CD8-positive, alpha-beta memory T cell (primary cell): ENCODE measurements around the gene NDFIP1. TPM values are rescaled to one million over a fixed set of nuclear protein-coding genes. Genes with fewer than 3 reads are reported as not detected.

Source experiments
- CTCF ChIA-PET: fragments of 350-600 bp; sonication (Branson Sonifier 250); formaldehyde crosslinking; loops from one replicate; lab custom pipeline; 2021; ENCODE audit warnings: antibody characterized with exemption; lab: Charles Lee
- POLR2A ChIA-PET: fragments of 350-600 bp; sonication (Branson Sonifier 250); formaldehyde crosslinking; loops from one replicate; lab custom pipeline; 2021; ENCODE audit warnings: antibody characterized with exemption; lab: Charles Lee
- DNase-seq, 5 donors: peaks; one replicate each; pipeline versions ENCODE4 v3.0.0 to v3.0.0-alpha.2; 2020 to 2022; ENCODE audit warnings: mixed read lengths in 1 of 5
- H3K27ac ChIP-seq: one replicate; pipeline ENCODE4 v1.7.0; 2013; ENCODE audit warnings: low read depth, mild to moderate bottlenecking, low read length, moderate library complexity
- H3K27me3 ChIP-seq: 2 replicates; pipeline ENCODE4 v1.7.0; 2013; ENCODE audit warnings: low read length, mild to moderate bottlenecking; ENCODE audit not compliant: insufficient read depth, poor library complexity, severe bottlenecking
- H3K36me3 ChIP-seq: 2 replicates; pipeline ENCODE4 v1.7.0; 2013; ENCODE audit warnings: mild to moderate bottlenecking, low read length, moderate library complexity; ENCODE audit not compliant: insufficient read depth
- H3K4me1 ChIP-seq: 2 replicates; pipeline ENCODE4 v1.7.0; 2013; ENCODE audit warnings: mild to moderate bottlenecking, low read length, moderate library complexity; ENCODE audit not compliant: insufficient read depth
- H3K4me3 ChIP-seq: 2 replicates; pipeline ENCODE4 v1.7.0; 2013; ENCODE audit warnings: mild to moderate bottlenecking, low read length
- H3K9me3 ChIP-seq: 2 replicates; pipeline ENCODE4 v1.7.0; 2013; ENCODE audit warnings: mild to moderate bottlenecking, low read length
- H3K27ac Mint-ChIP-seq, 8 donors: one replicate each; pipeline ENCODE4 v1.8.0; 2020 to 2021; ENCODE audit warnings: mixed read lengths in 8 of 8, mild to moderate bottlenecking in 6 of 8, inconsistent platforms in 3 of 8, moderate library complexity in 3 of 8
- H3K27me3 Mint-ChIP-seq, 2 donors: one replicate each; pipeline ENCODE4 v1.8.0; 2020 to 2021; ENCODE audit warnings: mixed read lengths in 2 of 2, mild to moderate bottlenecking in 1 of 2, moderate library complexity in 1 of 2
- H3K36me3 Mint-ChIP-seq, 3 donors: one replicate each; pipeline ENCODE4 v1.8.0; 2020 to 2021; ENCODE audit warnings: mixed read lengths in 3 of 3, inconsistent platforms in 1 of 3, mild to moderate bottlenecking in 1 of 3
- H3K4me1 Mint-ChIP-seq, 3 donors: one replicate each; pipeline ENCODE4 v1.8.0; 2020 to 2021; ENCODE audit warnings: mixed read lengths in 3 of 3, inconsistent platforms in 1 of 3, mild to moderate bottlenecking in 1 of 3
- H3K4me3 Mint-ChIP-seq, 7 donors: one replicate each; pipeline ENCODE4 v1.8.0; 2020 to 2021; ENCODE audit warnings: mixed read lengths in 7 of 7, mild to moderate bottlenecking in 6 of 7, moderate library complexity in 4 of 7, inconsistent platforms in 2 of 7
- H3K9me3 Mint-ChIP-seq, 5 donors: one replicate each; pipeline ENCODE4 v1.8.0; 2020 to 2022; ENCODE audit warnings: mixed read lengths in 5 of 5, mild to moderate bottlenecking in 3 of 5, moderate library complexity in 2 of 5, inconsistent platforms in 1 of 5
- polyA plus RNA-seq: library from polyadenylated mRNA; unstranded; fragments of 300-500 nt; fragmentation: Illumina TruSeq; gene quantifications from one replicate; pipeline ENCODE4 v1.2.3, GENCODE V29; 2021
- total RNA-seq, 2 experiments: library from RNA; stranded (reverse); gene quantifications; one replicate each; pipeline ENCODE4 v1.2.3, GENCODE V29; 2021

Gene NDFIP1
- total and polyA plus RNA-seq, 3 experiments from 2014 or later, result 58.3 to 84.4 (median 81.3) TPM

GRCh38 chr5:142110988-142111687 lies 2.6 kb downstream of the NDFIP1 start:
- H3K27ac Mint-ChIP-seq, result peak overlapping the region in 2 of 8 donors; percentile 33 to 91
- H3K4me3 ChIP-seq, result peak overlapping the region; percentile 39
- peaks cover 0 to 32% (median 1%) of the 10 kb centered on the region in 3 donors for H3K36me3 Mint-ChIP-seq

DNA sequence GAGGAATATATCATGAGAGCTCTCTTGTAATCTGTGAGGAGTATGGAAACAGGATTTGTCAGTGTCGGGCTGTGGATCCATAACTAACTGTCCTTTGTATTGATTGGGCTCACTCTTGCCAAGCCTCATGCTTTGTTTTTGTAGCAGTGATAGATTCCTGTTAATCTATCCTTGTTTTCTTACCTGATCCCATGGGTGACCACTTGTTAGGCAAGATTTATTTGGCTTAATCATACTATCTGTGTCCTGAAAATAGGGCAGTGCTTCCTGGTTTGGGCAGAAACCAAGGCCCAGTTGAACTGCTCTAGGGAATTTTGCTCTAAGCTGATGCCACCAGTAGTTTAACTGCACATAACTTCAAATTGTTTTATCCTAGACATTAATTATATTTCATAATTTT lies 6.1 kb downstream of the NDFIP1 start:
- no peaks in the 10 kb centered on the region for H3K9me3 ChIP-seq
- H3K27ac ChIP-seq, result no peak overlapping the region
- H3K36me3 ChIP-seq, result no peaks in the 10 kb centered on the region
- no peak overlapping the region for H3K4me3 ChIP-seq
- CTCF ChIA-PET, result no interaction called here
- no peaks in the 10 kb centered on the region for H3K9me3 Mint-ChIP-seq
- H3K4me1 Mint-ChIP-seq, result peaks cover 75 to 84% (median 82%) of the 10 kb centered on the region in 3 donors
- peaks cover 65% of the 10 kb centered on the region for H3K4me1 ChIP-seq
- no peak overlapping the region for H3K27ac Mint-ChIP-seq
- POLR2A ChIA-PET, result no interaction called here
- H3K27me3 ChIP-seq, result no peaks in the 10 kb centered on the region
- H3K27me3 Mint-ChIP-seq, result no peaks in the 10 kb centered on the region
- H3K4me3 Mint-ChIP-seq, result peak overlapping the region in 1 of 7 donors; percentile 17
- no peak for DNase-seq
- H3K36me3 Mint-ChIP-seq, result peaks cover 0 to 43% (median 9%) of the 10 kb centered on the region in 3 donors

More at GRCh38 chr5:142110988-142111687, 2.6 kb downstream of the NDFIP1 start:
- no peaks in the 10 kb centered on the region for H3K27me3 ChIP-seq
- no peak overlapping the region for H3K27ac ChIP-seq
- peak overlapping the region; percentile 91 to 99 (median 94) for H3K4me3 Mint-ChIP-seq
- ChIA-PET CTCF (interaction anchor here (1.0 to 5.6 kb wide), 3 partner anchors 32 to 118 kb away, joined by 3 to 50 read pairs (median 4); partner anchors contain the start of gene GNPDA1), POLR2A (no interaction called here)
- peaks cover 66 to 72% (median 72%) of the 10 kb centered on the region in 3 donors for H3K4me1 Mint-ChIP-seq
- H3K36me3 ChIP-seq, result no peaks in the 10 kb centered on the region
- H3K9me3 Mint-ChIP-seq, result no peaks in the 10 kb centered on the region
- no peak for DNase-seq
- H3K4me1 ChIP-seq, result peaks cover 65% of the 10 kb centered on the region
- H3K9me3 ChIP-seq, result no peaks in the 10 kb centered on the region
- no peaks in the 10 kb centered on the region for H3K27me3 Mint-ChIP-seq

DNA sequence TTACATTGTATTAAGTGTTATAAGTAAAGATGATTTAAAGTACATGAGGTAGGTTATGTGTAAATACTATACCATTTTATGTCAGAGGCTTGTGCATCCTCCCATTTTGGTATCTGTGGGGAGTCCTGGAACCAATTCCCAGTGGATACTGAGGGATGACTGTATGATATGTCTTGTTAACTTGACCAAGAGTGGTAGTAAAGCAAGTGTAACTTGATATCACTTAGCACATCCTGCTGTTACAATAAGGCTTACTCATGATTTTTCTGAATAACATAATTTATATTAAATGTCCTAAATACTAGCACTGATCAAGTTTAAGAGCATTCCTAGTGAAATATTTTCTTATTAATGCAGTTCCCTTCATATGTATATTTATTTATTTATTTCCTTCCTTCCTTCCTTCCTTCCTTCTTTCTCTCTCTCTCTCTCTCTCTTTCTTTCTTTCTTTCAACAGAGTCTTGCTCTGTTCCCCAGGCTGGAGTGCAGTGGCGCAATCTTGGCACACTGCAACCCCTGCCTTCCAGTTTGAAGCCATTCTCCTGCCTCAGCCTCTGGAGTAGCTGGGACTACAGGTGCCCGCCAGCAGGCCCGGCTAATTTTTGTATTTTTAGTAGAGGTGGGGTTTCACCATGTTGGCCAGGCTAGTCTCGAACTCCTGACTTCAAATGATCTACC lies 7.5 kb downstream of the NDFIP1 start:
- POLR2A ChIA-PET, result no interaction called here
- Mint-ChIP-seq H3K4me3 (peak overlapping the region in 1 of 7 donors; percentile 40), H3K4me1 (peaks cover 72 to 82% (median 80%) of the 10 kb centered on the region in 3 donors), H3K27me3 (no peaks in the 10 kb centered on the region), H3K9me3 (no peaks in the 10 kb centered on the region), H3K27ac (peak overlapping the region in 2 of 8 donors; percentile 45 to 57), H3K36me3 (peaks cover 0 to 48% (median 9%) of the 10 kb centered on the region in 3 donors)
- no peak for DNase-seq
- Histone ChIP-seq H3K4me3 (no peak overlapping the region), H3K4me1 (peaks cover 66% of the 10 kb centered on the region), H3K27me3 (no peaks in the 10 kb centered on the region), H3K27ac (no peak overlapping the region), H3K36me3 (no peaks in the 10 kb centered on the region), H3K9me3 (no peaks in the 10 kb centered on the region)
- CTCF ChIA-PET, result no interaction called here

GRCh38 chr5:142117579-142118151 lies 9.1 kb downstream of the NDFIP1 start:
- H3K27ac ChIP-seq, result no peak overlapping the region
- POLR2A ChIA-PET, result no interaction called here
- Mint-ChIP-seq H3K36me3 (peaks cover 0 to 58% (median 17%) of the 10 kb centered on the region in 3 donors), H3K27ac (peak overlapping the region in 4 of 8 donors; percentile 13 to 63 (median 18)), H3K4me1 (peaks cover 79 to 90% (median 88%) of the 10 kb centered on the region in 3 donors), H3K27me3 (no peaks in the 10 kb centered on the region), H3K4me3 (peak overlapping the region in 4 of 7 donors; percentile 21 to 49 (median 37)), H3K9me3 (no peaks in the 10 kb centered on the region)
- H3K4me1 ChIP-seq, result peaks cover 66% of the 10 kb centered on the region
- H3K27me3 ChIP-seq, result no peaks in the 10 kb centered on the region
- H3K36me3 ChIP-seq, result peaks cover 8% of the 10 kb centered on the region
- no peak for DNase-seq
- H3K9me3 ChIP-seq, result no peaks in the 10 kb centered on the region
- H3K4me3 ChIP-seq, result no peak overlapping the region
- CTCF ChIA-PET, result interaction anchor here (0.9 kb wide), 1 partner anchor 25 kb away, joined by 3 read pairs; no protein-coding TSS in a partner anchor

- CTCF ChIA-PET, result interaction anchor here (0.9 kb wide), 1 partner anchor 25 kb away, joined by 3 read pairs; no protein-coding TSS in a partner anchor
- Mint-ChIP-seq H3K9me3 (no peaks in the 10 kb centered on the region), H3K4me3 (peak overlapping the region in 4 of 7 donors; percentile 24 to 58 (median 40)), H3K36me3 (peaks cover 0 to 56% (median 16%) of the 10 kb centered on the region in 3 donors), H3K4me1 (peaks cover 75 to 88% (median 86%) of the 10 kb centered on the region in 3 donors), H3K27ac (peak overlapping the region in 4 of 8 donors; percentile 5 to 78 (median 42)), H3K27me3 (no peaks in the 10 kb centered on the region)
- H3K4me3 ChIP-seq, result no peak overlapping the region
- H3K27ac ChIP-seq, result no peak overlapping the region
- H3K36me3 ChIP-seq, result peaks cover 8% of the 10 kb centered on the region
- peaks cover 65% of the 10 kb centered on the region for H3K4me1 ChIP-seq
- H3K9me3 ChIP-seq, result no peaks in the 10 kb centered on the region
- DNase-seq, result no peak
- H3K27me3 ChIP-seq, result no peaks in the 10 kb centered on the region
- POLR2A ChIA-PET, result interaction anchor here (0.5 kb wide), 1 partner anchor 49 kb away, joined by 3 read pairs; no protein-coding TSS in a partner anchor
Measured at GRCh38 chr5:142118155-142118686, 9.6 kb downstream of the NDFIP1 start.

GRCh38 chr5:142119051-142119625 lies 10.6 kb downstream of the NDFIP1 start:
- Mint-ChIP-seq H3K4me3 (peak overlapping the region in 1 of 7 donors; percentile 11), H3K27me3 (no peaks in the 10 kb centered on the region), H3K36me3 (peaks cover 0 to 52% (median 18%) of the 10 kb centered on the region in 3 donors), H3K4me1 (peaks cover 75 to 88% (median 86%) of the 10 kb centered on the region in 3 donors), H3K27ac (peak overlapping the region in 4 of 8 donors; percentile 0 to 61 (median 4)), H3K9me3 (no peaks in the 10 kb centered on the region)
- H3K4me3 ChIP-seq, result no peak overlapping the region
- H3K36me3 ChIP-seq, result peaks cover 8% of the 10 kb centered on the region
- H3K9me3 ChIP-seq, result no peaks in the 10 kb centered on the region
- POLR2A ChIA-PET, result interaction anchor here (0.5 kb wide), 1 partner anchor 50 kb away, joined by 3 read pairs; no protein-coding TSS in a partner anchor
- H3K27me3 ChIP-seq, result no peaks in the 10 kb centered on the region
- DNase-seq, result no peak
- H3K4me1 ChIP-seq, result peaks cover 59% of the 10 kb centered on the region
- no peak overlapping the region for H3K27ac ChIP-seq
- CTCF ChIA-PET, result interaction anchor here (1.0 to 1.9 kb wide), 3 partner anchors 9 to 118 kb away, joined by 3 to 6 read pairs (median 3); no protein-coding TSS in a partner anchor

- Mint-ChIP-seq H3K4me1 (peaks cover 75 to 90% (median 88%) of the 10 kb centered on the region in 3 donors), H3K27ac (peak overlapping the region in 7 of 8 donors; percentile 24 to 76 (median 46)), H3K27me3 (no peaks in the 10 kb centered on the region), H3K9me3 (no peaks in the 10 kb centered on the region), H3K4me3 (peak overlapping the region in 4 of 7 donors; percentile 9 to 66 (median 40)), H3K36me3 (peaks cover 0 to 53% (median 22%) of the 10 kb centered on the region in 3 donors)
- ChIA-PET CTCF (interaction anchor here (1.0 to 1.9 kb wide), 3 partner anchors 11 to 120 kb away, joined by 3 to 6 read pairs (median 3); no protein-coding TSS in a partner anchor), POLR2A (no interaction called here)
- Histone ChIP-seq H3K9me3 (no peaks in the 10 kb centered on the region), H3K4me1 (peaks cover 58% of the 10 kb centered on the region), H3K27me3 (no peaks in the 10 kb centered on the region), H3K36me3 (peaks cover 8% of the 10 kb centered on the region), H3K4me3 (no peak overlapping the region), H3K27ac (no peak overlapping the region)
- DNase-seq, result no peak
Measured at GRCh38 chr5:142120247-142120935, 11.8 kb downstream of the NDFIP1 start.
